Lung (tissue), 12 donors: ENCODE data around the gene RND3. TPM values are rescaled to one million over a fixed set of nuclear protein-coding genes. Genes with fewer than 3 reads are reported as not detected.

Experiments used
- ATAC-seq: fragments of 200-7000 bp; cut with Tn5 transposase; one replicate; pipeline ENCODE4 v1.9.1; 2020; ENCODE audit warnings: moderate number of reproducible peaks; ENCODE audit not compliant: insufficient read depth, low FRiP score
- DNase-seq, 3 donors: peaks; one replicate each; pipeline ENCODE4 v3.0.0-alpha.2; 2013 to 2017
- H3K27ac ChIP-seq, 2 donors: one replicate each; pipeline ENCODE4 v1.5.1; 2013; ENCODE audit warnings: mild to moderate bottlenecking in 2 of 2, moderate library complexity in 2 of 2, control low read depth in 1 of 2, inconsistent platforms in 1 of 2, low read depth in 1 of 2, low read length in 1 of 2
- H3K27me3 ChIP-seq, 3 donors: one replicate each; pipeline ENCODE4 v1.5.1; 2013; ENCODE audit warnings: low read length in 2 of 3; ENCODE audit not compliant: control insufficient read depth in 3 of 3, insufficient read depth in 3 of 3
- H3K36me3 ChIP-seq, 4 donors: one replicate each; pipeline ENCODE4 v1.5.1; 2013; ENCODE audit warnings: low read length in 4 of 4, mild to moderate bottlenecking in 1 of 4, moderate library complexity in 1 of 4; ENCODE audit not compliant: control insufficient read depth in 4 of 4, insufficient read depth in 4 of 4
- H3K4me1 ChIP-seq, 5 donors: one replicate each; pipeline ENCODE4 v1.5.1; 2013; ENCODE audit warnings: low read length in 5 of 5, mild to moderate bottlenecking in 2 of 5, moderate library complexity in 1 of 5; ENCODE audit not compliant: control insufficient read depth in 5 of 5, insufficient read depth in 5 of 5
- H3K4me3 ChIP-seq: one replicate; pipeline ENCODE4 v1.5.1; 2013; ENCODE audit warnings: mild to moderate bottlenecking, control low read depth, moderate library complexity
- H3K9ac ChIP-seq, 2 donors: one replicate each; pipeline ENCODE4 v1.5.1; 2013; ENCODE audit warnings: low read length in 2 of 2, control low read depth in 1 of 2; ENCODE audit not compliant: insufficient read depth in 1 of 2
- H3K9me3 ChIP-seq, 4 donors: one replicate each; pipeline ENCODE4 v1.5.1; 2013; ENCODE audit warnings: low read length in 3 of 4, mild to moderate bottlenecking in 1 of 4, moderate library complexity in 1 of 4; ENCODE audit not compliant: control insufficient read depth in 4 of 4, insufficient read depth in 3 of 4
- CTCF ChIP-seq: IDR thresholded peaks from 2 replicates; pipeline ENCODE4 v1.5.1; 2012; ENCODE audit warnings: mild to moderate bottlenecking; ENCODE audit errors: control extremely low read depth, extremely low read depth
- WGBS, 2 donors: extraction: QIAGEN DNeasy Blood & Tissue Kit; methylation state at CpG; one replicate each; pipeline ENCODE4 v1.1.7; 2013; 5-methylcytosine and 5-hydroxymethylcytosine counted together
- polyA plus RNA-seq, 2 donors: library from polyadenylated mRNA; stranded (reverse); fragments of 200-250 nt; gene quantifications; one replicate each; pipeline ENCODE4 v1.2.1, GENCODE V29; 2013
- total RNA-seq, 2 donors: library from RNA; depleted of rRNA in 1 of 2; stranded (reverse); fragments of >200 nt in 1 of 2; gene quantifications; one replicate each; pipeline ENCODE4 v1.2.1, GENCODE V29; 2014 to 2021
- donor health status: control.
- donor health status: control.
- donor health status: Bipolar disorder and iron deficiency.
- donor health status: healthy.
- donor health status: DM: yes; HTN: yes; CAD: no.

The RND3 gene
- total and polyA plus RNA-seq, 4 donors, result 23.5 to 43.7 (median 33.4) TPM

- no peak for TF ChIP-seq CTCF
- Histone ChIP-seq H3K27ac (no peak overlapping the region), H3K9me3 (no peaks in the 10 kb centered on the region), H3K36me3 (peaks cover 0 to 60% (median 24%) of the 10 kb centered on the region in 4 donors), H3K9ac (no peak overlapping the region), H3K27me3 (no peaks in the 10 kb centered on the region), H3K4me3 (no peak overlapping the region), H3K4me1 (peaks cover 4 to 47% (median 10%) of the 10 kb centered on the region in 5 donors)
- DNase-seq, result no peak
- no peak for ATAC-seq
- 91 to 94% methylated on average over 14 of the region's 14 CpGs for WGBS, 2 donors
Observed at GRCh38 chr2:150469706-150470274, 17.7 kb downstream of the RND3 start.

GRCh38 chr2:150468350-150468960 is 19.0 kb downstream of the RND3 start:
- DNase-seq, result no peak
- Histone ChIP-seq H3K4me3 (no peak overlapping the region), H3K9me3 (no peaks in the 10 kb centered on the region), H3K9ac (no peak overlapping the region), H3K27me3 (no peaks in the 10 kb centered on the region), H3K4me1 (peaks cover 2 to 34% (median 10%) of the 10 kb centered on the region in 5 donors), H3K36me3 (peaks cover 0 to 52% (median 18%) of the 10 kb centered on the region in 4 donors), H3K27ac (no peak overlapping the region)
- no peak for TF ChIP-seq CTCF
- no peak for ATAC-seq
- WGBS, 2 donors, result 82 to 86% methylated on average over 7 of the region's 7 CpGs

- H3K4me3 ChIP-seq, result no peak overlapping the region
- H3K36me3 ChIP-seq, result peaks cover 0 to 48% (median 15%) of the 10 kb centered on the region in 4 donors
- 84 to 87% methylated on average over 2 of the region's 2 CpGs for WGBS, 2 donors
- H3K4me1 ChIP-seq, result peaks cover 0 to 39% (median 6%) of the 10 kb centered on the region in 5 donors
- no peak for TF ChIP-seq CTCF
- no peaks in the 10 kb centered on the region for H3K9me3 ChIP-seq
- H3K27me3 ChIP-seq, result no peaks in the 10 kb centered on the region
- ATAC-seq, result no peak
- DNase-seq, result no peak
- peak overlapping the region in 1 of 2 donors; percentile 0 for H3K9ac ChIP-seq
- no peak overlapping the region for H3K27ac ChIP-seq
Observed at GRCh38 chr2:150467621-150467963, 19.9 kb downstream of the RND3 start.
